GM18502 (cell line): Measurements from ENCODE around the gene ADI1.
"Not testable (repeated sequence)": the region's sequence is repeated elsewhere in the genome, so short reads cannot be mapped to it uniquely, and the experiment has no call there.

Experiments
- ATAC-seq: cut with Tn5 transposase; IDR thresholded peaks from one replicate; pipeline ENCODE4 v1.9.1; 2021; ENCODE audit warnings: mild to moderate bottlenecking; ENCODE audit not compliant: unreplicated experiment, poor library complexity

ADI1 gene

DNA sequence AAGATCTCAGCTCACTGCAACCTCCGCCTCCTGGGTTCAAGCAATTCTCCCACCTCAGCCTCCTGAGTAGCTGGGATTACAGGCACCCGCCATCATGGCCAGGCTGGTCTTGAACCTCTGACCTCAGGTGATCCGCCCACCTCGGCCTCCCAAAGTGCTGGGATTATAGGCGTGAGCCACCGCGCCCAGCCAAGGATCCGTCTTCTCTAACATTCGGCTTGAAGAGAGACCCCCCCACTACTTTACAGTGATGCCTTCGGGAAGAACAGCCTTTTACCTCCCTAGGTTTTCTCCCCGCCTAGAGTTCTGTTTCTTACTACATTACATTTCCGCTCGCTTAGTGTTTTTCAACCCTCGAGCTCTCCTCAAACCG, 22.6 kb downstream of the ADI1 start:
- not testable (repeated sequence) for ATAC-seq

DNA sequence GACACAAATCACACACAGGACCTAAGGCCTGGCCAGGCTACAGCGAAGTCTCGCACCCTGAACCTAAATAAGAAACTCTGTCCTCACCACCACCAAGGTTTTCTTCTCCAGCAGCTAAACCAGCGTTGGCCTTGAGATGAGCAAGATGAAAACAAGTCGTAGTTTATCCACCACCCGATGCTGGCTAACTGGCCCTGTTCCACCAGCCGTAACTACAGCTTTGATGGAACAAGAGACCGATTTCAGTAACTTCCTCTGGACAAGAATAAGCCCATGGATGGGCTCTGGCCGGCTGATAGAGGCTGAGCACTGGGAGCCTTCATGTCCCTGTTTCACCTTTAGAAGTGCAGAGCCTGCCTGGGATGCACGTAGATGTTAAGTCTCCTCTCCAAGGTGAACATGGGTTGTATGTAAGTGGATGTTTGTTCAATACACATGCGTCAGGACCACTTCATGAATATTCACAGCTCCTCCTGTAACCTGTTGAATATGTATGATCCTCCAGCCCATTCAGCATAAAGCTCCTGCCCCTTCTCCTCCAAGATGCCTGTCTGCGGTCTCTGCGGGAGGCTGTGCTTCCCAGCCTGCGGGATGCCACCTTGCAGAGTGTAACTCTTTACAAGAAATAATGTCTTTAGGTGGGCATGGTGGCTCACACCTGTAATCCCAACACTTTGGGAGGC, 24.2 kb downstream of the ADI1 start:
- no peak for ATAC-seq

DNA sequence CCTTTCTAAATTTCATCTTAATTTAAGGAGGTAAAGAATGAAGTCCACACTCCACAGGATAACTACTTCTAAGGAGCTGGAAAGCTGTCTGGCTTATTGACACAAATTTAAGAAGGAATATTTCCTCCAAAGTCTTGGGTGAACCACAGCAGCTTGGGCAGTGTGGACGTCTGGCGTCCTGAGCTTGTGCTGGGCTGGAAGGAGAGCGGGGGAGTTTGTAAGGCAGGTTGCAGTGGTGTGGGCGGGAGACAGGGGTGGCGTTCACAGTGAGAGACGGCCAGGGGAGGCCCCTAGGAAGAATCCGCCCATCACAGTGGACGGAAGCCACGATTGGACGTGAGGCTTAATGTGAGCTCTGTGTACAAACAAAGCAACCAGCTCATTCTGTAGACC, 25.7 kb downstream of the ADI1 start:
- ATAC-seq, result no peak

DNA sequence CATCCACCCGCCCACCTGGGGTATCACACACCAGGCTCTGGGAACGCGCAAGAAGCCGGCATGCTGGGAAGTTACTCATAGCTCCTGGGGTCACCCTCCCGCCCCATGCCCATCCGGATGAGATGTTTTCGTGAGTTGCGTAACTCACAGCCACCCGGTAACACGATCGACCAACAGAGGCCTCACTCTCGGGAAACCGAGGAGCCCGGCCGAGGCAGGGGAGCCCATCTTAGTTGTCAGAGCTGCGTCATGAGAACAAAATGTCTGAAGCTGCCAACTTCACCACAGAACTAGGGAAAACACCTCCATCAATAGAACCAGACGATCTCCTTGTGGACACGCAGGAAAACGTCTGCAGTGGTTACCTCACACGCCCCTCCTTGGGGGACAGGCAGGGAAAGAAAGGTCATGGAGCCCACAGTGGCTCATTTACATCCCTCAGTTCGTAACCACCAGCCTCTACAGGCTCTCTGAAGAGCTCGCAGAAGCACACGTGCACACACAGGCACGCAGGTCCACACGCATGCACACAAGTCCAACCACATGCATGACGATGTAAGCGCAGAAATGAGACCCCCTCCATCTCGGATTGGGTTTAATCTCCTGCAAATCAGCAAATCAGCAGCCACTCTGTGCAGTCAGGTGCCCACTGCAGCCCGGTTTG, 26.2 kb downstream of the ADI1 start:
- no peak for ATAC-seq

DNA sequence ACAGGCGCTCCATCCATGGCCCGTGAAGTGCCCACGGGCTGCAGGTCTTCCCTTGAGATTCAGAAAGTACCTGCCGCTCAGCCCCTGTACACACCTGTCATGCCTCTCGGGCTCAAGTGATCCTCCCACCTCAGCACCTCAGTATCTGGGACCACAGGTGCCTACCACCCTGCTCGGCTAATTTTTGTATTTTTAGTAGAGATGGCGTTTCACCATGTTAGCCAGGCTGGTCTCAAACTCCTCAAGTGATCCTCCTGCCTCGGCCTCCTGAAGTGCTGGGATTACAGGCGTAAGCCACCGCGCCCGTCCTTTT, 26.9 kb downstream of the ADI1 start:
- not testable (repeated sequence) for ATAC-seq

DNA sequence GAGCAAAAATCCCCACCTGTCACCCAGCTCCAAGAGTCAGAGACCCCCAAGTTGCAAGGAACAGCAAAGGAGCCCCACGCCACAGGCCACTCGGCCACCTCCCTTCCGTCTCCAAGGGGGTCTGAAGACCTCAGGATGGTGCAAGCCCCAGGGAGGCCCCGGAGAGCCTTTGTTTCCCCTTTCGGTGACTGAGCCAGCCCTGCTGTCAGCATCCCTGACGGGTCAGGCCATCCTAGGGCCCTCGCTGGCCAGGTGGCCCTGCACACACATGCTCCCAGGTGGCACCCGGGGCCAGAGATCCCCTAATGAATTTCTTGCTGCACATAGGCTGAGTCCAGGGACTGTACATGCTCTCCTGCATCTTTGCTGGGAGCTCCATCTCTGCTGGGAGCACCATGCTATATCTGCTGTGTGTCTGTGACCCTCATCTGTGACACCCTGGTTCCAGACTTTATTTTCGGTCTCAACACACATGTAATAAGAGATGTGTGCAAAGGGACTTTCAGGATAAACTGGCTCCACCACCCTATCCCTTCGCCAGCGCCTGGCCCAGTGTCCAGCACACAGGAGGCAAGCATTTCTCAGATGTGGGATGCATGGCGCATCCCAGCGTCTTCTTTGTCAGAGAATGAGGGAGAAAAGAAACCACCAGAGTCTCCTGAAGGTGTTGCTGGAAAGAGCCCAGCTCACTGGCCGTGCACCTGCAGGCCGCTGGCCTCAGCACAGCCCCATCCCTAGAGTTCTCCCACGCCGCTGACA, 27.4 kb downstream of the ADI1 start:
- ATAC-seq, result no peak

DNA sequence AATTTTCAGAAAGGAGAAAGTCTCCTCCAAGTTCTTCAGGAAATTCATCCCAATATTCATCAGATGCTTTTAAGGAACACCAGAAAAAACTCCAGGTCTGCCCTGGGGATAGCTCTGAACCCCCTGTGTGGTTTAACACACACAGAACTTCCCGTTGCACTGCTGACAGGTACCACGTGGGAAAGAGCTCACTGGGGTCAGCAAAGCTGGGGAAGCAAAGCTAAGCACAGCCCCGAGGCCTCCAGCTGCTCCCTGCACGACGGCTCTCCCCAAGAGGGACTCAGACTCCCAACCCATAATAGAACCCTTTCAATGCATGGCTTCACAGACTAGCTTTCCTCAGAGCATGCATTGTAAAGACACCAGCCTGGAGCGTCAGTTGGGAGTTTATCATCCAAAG, 28.0 kb downstream of the ADI1 start:
- ATAC-seq, result no peak

DNA sequence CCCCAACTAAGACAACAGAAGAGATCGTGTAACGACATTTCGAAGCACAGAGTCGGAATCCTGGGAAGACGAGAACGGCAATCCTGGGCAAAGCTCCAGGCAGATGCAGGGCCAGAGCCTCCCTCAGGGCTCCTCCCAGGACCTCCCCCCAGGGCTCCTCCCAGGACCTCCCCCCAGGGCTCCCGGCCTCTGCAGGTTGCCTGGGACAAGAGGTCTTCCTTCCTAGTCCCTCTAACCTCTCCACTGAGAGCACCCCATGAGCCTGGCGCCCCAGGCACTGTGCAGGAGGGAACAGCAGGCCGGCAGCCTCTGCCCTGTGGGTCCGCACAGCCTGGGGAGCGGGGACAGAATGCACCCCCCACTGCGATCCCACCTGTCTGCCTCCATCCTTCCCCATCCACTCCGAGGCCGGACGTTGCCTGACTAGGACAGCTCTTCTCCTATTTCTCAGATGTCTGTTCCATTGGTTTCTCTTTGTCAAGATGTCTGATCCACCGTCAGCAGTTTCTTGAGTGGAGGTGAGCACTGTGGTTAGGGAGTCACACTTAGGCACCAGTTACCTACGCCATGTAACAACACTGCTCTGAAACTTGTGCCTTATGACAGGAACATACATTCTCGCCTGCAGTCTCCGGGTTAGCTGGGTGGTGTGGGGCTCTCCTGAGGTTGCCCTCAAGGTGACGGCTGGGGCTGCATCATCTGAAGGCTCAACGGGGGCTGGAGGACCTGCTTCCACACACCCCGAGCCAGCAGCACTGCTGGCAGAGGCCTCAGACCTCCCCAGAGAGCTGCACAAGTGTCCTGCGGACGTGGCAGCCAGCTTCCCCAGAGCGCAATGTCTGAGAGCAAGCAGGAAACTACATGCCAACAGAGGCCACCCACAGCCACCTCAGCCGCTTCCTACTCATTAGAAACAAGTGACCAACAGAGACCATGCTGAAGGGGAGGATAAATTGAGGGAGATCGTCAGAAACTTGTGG, 28.9 kb downstream of the ADI1 start:
- no peak for ATAC-seq

DNA sequence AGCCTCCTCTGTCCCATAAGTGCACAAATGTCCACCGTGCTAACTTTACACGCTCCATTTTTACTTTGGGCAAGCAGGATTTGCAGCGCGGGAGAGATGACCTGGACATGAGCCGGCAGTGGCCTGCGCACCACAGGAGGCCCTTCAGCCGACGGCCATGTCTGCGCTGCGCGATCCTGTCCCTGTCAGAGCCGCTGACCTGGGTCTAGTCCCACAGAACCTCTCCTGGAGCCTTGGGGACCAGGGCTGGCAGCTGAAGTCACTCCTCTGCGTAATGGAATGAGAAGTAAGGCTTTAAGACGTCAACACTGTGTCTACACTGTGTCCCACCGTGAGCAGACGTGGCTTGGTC, 29.6 kb downstream of the ADI1 start:
- no peak for ATAC-seq

DNA sequence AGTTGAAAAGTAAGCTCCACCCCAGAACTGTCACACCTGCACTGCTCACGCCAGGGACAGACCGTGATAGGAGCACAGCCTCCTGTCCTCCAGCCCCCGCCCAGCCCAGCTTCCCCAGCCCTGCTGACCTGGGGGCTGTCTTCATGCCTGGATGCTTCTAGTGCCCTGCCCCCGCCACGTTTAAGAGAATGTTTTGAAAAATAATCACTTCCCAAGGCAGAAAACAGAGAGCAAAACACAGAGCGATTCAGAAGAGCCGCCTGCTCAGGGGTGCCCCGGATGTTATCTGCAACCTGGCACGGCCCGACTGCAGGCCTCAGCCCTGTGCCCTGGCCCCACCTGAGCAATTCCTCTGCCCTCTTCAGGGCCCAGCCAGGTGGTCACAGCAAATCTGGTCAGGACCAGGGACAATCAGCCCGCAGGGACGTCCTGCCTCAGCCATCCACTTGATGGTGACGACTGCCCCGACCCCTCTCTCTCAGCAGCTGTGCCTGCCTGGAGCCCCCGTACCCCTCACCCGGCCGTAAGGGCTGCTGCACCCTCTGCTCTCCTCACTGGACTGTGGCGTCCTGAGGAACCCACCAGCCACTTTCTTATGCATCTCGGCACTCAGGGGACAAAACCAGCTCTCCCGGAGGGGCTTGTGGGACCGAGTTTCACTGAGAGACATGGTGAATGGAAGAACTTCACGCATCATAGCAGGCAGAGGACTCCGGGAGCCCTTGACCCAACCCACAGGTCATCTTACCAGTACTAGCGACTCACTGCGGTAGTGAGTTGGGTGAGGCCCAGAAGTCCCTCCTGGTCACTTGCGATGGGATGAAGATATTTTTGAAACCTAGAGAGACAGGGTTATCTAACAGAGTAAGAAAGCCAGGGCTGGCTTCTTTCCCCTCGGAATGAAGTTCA, 30.2 kb downstream of the ADI1 start:
- no peak for ATAC-seq

DNA sequence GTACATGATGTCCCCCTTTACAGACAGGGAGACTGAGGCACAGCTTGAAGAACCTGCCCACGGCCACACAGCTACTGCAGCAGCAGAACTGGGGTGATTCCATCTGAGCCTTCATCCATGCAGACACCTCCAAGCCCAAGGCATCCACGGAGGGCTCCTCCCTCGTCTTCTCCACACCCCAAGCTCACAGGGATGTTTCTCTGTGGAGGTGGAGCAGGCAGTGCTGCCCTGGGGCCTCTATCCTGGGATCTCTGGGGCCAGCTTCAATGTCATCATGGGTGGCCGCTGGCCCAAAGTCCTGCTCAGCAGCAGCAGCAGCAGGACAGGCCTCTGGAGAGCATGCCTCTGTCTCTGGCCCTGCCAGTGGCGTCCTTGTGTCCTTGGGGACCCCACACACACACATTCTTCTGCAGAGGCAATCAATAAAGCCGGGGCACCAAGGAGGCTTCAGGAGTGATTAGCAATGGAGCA, 31.2 kb downstream of the ADI1 start:
- no peak for ATAC-seq

DNA sequence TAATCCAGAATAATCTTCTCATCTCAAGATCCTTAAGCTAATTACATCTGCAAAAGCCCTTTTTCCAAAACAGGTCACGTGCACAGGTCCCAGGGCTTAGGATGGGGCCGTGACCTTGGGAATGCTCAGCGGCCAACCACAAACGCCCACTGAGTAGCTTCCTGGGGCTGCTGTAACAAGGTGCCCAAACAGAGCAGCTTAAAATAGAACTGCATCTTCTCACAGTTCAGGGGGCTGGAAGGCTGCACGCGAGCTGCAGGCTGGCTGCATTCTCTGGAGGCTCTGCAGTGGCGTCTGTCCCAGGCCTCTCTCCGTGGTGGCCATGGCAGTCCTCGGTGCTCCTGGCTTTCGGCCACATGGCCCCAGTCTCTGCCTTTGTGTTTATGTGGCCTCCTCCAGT, 31.9 kb downstream of the ADI1 start:
- ATAC-seq, result no peak

DNA sequence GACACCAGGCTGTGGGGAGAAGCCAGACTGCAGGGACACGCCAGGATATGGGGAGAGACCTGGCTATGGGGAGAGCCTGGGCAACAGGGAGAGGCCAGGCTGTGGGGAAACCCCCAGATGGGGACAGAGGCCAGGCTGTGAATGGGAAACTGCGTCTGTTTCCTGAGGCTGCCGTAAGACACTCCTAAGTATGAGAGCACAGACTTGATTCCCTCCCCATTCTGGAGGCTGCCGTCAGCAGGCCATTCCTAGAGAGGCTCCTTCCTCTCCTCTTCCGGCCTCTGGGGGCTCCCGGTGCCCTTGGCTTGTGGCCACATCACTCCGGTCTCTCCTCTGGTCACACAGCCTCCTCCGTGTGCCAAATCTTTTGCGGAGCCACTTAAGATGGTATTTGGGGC, 32.3 kb downstream of the ADI1 start:
- ATAC-seq, result no peak

DNA sequence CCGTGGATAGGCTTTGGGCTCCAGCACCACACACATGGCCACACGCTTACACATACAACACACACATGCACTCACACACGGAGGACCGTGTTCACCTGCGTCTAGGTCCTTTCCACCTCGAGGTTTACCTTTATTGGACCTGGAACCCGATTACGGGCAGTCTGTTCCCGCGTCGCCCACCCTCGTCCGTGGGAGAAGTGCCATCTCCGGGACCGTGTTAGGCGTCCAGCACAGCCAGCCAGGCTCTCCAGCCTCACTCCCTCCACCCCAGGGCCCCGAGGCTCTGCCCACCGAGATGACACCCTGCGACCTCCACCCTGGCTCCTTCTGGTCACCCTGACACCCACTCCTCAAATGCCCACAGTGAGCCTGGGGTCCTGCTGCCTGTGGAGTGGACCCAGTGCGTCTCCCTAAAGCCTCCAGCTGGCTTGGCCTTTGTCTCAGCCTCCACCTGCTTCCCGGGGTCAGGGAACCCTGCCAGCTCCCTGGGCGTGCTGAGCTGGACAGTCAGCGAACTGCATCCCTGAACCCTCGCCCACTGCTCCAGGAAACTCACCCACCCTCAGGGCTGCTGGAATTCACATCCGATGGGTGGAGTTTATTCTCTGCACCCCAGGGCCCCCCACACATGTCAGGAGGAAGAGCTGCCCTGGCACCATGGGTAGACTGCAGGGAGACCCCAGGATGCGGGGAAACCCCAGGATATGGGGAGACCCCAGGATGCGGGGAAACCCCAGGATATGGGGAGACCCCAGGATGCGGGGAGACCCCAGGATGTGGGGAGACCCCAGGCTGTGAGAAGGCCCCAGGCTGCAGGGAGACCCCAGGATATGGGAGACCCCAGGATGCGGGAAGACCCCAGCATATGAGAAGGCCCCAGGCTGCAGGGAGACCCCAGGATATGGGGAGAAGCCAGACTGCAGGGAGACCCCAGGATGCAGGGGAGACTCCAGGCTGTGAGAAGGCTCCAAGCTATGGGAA, 33.0 kb downstream of the ADI1 start:
- no peak for ATAC-seq

DNA sequence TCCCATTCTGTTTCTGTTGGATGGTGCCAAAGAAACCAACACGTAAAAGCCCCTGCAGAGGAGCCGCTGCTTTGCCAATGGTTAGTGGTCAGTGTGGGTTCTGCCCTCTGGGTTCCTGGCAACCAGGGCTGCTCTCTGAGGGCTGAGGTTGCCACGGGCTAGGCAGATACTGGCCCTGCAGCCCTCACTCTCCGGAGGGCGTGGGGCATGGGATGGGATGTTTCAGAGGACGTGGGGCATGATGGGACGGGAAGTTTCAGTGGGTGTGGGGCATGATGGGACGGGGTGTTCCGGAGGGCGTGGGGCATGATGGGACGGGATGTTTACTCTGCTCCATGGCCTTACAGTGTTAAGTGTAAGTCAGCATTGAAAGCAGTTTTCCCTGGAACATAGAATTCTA, 34.2 kb downstream of the ADI1 start:
- ATAC-seq, result no peak

DNA sequence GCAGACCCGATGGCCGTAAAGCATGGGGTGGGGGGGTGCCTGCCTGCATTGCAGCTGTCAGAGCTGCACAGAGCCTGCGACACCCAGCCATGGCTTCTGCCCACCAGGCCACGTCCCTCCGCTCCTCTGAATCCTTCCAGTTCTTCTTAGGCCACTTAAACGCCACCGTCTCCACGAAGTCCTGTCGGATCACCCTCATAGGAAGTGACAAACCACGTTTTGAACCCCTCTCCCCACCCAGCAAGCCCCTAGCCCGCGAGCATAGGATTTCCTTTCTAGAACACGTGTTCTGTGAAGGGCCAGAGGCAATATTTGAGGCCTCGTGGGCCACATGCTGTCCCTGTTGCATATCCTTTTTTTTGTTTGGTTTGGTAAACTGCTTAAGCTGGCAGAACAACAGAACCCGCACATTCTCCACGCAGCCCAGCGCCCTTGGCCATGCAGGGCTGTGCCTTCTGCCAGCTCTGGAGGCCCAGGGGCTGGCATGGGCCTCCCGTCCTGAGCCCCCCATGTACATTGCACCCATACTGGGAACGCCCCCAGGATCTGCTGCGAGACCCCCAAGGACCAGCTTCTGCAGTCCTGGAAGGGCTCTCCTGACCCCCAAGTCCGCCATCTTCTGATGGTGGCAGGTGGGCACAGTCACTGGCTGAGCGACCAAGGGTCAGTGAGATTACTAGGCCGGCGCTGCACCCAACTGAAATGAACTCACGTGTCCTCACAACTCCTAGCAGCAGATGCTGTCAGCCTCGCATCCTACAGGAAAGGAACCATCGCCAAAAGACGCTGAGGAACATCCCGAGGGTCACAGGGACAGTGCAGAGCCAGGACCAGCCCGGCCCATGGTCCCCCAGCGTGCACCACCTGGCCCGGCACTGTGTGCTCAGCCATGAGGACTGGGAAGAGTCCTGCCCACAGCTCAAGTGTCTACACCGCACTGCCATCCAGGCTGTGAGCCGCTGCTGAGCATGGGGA, 35.1 kb downstream of the ADI1 start:
- no peak for ATAC-seq

DNA sequence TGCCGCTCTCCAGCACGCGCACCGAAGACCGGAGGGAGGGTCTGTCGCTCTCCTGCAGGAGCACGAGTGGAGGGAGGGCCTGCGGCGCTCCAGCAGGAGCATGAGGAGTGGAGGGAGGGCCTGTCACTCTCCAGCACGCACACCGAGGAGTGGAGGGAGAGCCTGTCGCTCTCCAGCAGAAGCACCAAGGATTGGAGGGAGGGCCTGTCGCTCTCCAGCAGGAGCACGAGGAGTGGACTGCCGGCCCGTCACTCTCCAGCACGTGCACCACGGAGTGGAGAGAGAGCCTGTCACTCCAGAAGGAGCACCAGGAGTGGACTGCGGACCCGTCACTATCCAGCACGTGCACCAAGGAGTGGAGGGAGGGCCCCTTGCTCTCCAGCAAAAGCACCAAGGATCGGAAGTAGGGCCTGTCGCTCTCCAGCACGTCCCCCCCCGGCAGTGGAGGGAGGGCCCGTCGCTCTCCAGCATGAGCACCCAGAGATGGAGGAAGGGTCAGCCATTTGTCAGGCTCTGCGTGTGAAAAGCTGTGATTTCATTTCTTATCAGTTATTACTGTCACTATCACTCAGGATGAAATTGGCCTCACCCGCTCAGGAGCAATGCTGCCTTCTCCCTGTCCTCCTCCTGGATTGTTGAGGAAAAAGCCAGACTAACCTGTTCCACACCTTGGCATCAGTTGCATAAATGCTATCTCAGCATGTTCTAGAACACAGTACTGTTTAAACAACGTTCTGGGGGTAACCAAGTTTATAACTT, 35.9 kb downstream of the ADI1 start:
- no peak for ATAC-seq
